Hematopoietic multipotent progenitor cell treated with erythropoietin and hydrocortisone succinate and interleukin-3 and kit ligand, for 15 days (in vitro differentiated cells): Measurements from ENCODE around the gene NBEA.
"Not testable (repeated sequence)": the region's sequence is repeated elsewhere in the genome, so short reads cannot be mapped to it uniquely, and the experiment has no call there.

ENCODE experiments used
- DNase-seq: peaks from one replicate; pipeline ENCODE4 v3.0.0-alpha.2; 2015; ENCODE audit warnings: low spot score

NBEA gene

GRCh38 chr13:34941835-34942731 is at the start of gene NBEA:
NBEA (plus strand) TSS chr13:34942270; CDS start chr13:34942821, 551 bp downstream.
- peak; percentile 5 for DNase-seq

GRCh38 chr13:34894756-34895155 is 47.3 kb upstream of the NBEA start:
- no peak for DNase-seq

- no peak for DNase-seq
Observed at GRCh38 chr13:34897220-34897619, 44.9 kb upstream of the NBEA start.

- no peak for DNase-seq
Observed at GRCh38 chr13:34899888-34900287, 42.2 kb upstream of the NBEA start.

GRCh38 chr13:34900288-34900739 is 41.8 kb upstream of the NBEA start:
- no peak for DNase-seq

GRCh38 chr13:34901572-34901971 is 40.5 kb upstream of the NBEA start:
- no peak for DNase-seq

GRCh38 chr13:34911159-34911558 is 30.9 kb upstream of the NBEA start:
- DNase-seq = no peak

GRCh38 chr13:34913040-34913439 is 29.0 kb upstream of the NBEA start:
- no peak for DNase-seq

GRCh38 chr13:34914416-34914815 is 27.7 kb upstream of the NBEA start:
- DNase-seq = no peak

GRCh38 chr13:34926508-34926907 is 15.6 kb upstream of the NBEA start:
- no peak for DNase-seq

- not testable (repeated sequence) for DNase-seq
Observed at GRCh38 chr13:34928676-34929075, 13.4 kb upstream of the NBEA start.

- DNase-seq = no peak
Observed at GRCh38 chr13:34931572-34931971, 10.5 kb upstream of the NBEA start.

GRCh38 chr13:34933349-34933748 is 8.7 kb upstream of the NBEA start:
- DNase-seq = no peak

GRCh38 chr13:34933786-34934185 is 8.3 kb upstream of the NBEA start:
- DNase-seq = no peak

- no peak for DNase-seq
Observed at GRCh38 chr13:34935841-34936240, 6.2 kb upstream of the NBEA start.

GRCh38 chr13:34939771-34940170 is 2.3 kb upstream of the NBEA start:
- no peak for DNase-seq

- no peak for DNase-seq
Observed at GRCh38 chr13:34941436-34941834, 635 bp upstream of the NBEA start.

- no peak for DNase-seq
Observed at GRCh38 chr13:34942732-34943435, 814 bp downstream of the NBEA start.

- DNase-seq = no peak
Observed at GRCh38 chr13:34943436-34944273, 1.6 kb downstream of the NBEA start.

GRCh38 chr13:34944274-34944634 is 2.2 kb downstream of the NBEA start:
- DNase-seq = no peak

GRCh38 chr13:34944751-34945150 is 2.7 kb downstream of the NBEA start:
- DNase-seq = no peak

GRCh38 chr13:34951528-34951927 is 9.5 kb downstream of the NBEA start:
- no peak for DNase-seq
